IPS DF 4.7 (cell line): ENCODE data around the gene RIC1.
"Not testable (repeated sequence)": the region's sequence is repeated elsewhere in the genome, so short reads cannot be mapped to it uniquely, and the experiment has no call there.

Source experiments
- DNase-seq: peaks from one replicate; pipeline ENCODE4 v3.0.0-alpha.2; 2013; ENCODE audit warnings: low spot score; ENCODE audit errors: extremely low read depth

RIC1 gene

DNA sequence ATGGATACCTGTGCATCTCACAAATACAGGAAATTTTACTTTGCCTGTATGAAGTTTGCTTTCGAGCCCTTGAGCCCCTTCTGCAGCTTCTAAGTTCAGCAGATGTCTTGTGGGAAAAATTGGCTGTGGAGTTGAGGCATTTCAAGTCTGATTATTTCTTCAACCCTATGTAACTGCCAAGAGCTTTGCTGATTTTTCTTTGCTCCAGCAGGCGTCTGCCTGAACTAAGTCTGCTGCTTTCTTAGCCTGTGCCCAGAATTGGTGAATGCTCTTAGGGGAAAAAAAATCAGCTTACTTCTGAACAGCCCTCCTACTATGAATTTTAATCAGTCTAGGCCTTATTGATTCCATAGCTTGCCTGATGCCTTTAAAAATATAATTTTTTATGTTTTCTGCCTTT is 41.2 kb downstream of the RIC1 start:
- no peak for DNase-seq

DNA sequence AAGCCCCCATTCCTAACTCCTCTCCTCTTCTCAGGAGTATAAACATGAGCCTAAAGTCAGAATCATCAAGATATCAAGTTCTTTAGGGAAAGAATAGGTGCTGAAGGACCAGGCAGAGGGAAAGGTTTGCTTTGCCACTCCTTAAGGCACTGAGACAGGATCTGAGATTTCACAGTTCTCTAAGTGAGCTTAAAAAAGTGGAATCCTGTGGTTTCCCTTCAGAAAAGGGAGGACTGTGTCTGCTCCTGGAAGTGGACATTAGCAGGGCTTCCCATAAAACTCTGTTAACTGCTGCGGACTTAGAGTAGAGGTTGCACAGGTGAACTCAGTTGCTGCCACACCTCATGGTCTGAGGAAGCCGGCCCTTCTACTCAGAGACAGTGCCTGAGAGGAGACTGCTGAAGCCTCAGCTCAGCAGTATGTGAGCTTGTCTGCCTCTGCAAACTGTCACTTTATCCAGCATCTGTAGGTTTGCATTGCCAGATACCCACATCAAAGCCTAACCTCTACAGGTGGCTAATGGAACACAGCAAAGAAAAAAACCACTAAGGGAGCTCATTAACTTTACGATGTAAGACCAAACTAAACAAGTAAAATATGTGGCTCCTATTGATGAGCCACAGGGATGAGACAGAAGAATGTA is 42.9 kb downstream of the RIC1 start:
- DNase-seq, result no peak

- DNase-seq, result not testable (repeated sequence)
Observed at GRCh38 chr9:5675046-5675445, 46.1 kb downstream of the RIC1 start.

- DNase-seq, result not testable (repeated sequence)
Observed at GRCh38 chr9:5683591-5683990, 54.7 kb downstream of the RIC1 start.

DNA sequence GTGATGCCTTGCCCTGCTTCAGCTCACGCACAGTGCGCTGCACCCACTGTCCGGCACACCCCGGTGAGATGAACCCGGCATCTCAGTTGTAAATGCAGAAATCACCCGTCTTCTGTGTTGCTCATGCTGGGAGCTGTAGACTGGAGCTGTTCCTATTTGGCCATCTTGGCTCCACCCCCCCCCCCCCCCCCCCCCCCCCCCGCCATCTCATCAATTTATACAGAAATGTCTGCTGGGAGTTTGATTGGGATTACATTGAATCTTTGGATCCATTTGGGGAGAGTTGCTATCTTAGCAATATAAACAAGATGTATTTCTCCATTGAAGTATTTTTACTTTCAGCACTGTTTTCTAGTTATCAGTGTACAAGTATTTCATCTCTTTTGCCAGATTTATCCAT is 55.2 kb downstream of the RIC1 start:
- no peak for DNase-seq

DNA sequence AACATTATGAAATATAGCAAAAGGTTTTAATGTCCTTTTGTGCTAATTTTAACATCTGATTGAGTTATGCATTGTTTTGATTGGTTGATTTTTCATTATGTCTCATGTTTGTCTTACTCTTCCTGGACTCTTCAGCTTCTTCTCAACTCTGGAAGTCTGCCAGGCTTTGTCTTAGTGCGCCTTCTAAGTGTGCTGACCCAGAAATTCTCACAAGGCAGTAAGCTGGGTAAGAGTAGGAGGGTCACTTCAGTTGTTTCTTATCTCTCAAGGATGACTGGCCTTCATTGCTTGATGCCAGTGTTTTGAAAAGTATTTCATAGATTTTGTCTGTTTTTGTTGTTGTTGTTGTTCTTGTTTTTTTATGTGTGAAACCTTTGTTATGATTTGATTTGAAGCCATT is 59.2 kb downstream of the RIC1 start:
- DNase-seq, result no peak

GRCh38 chr9:5690278-5690677 is 61.4 kb downstream of the RIC1 start:
- no peak for DNase-seq

DNA sequence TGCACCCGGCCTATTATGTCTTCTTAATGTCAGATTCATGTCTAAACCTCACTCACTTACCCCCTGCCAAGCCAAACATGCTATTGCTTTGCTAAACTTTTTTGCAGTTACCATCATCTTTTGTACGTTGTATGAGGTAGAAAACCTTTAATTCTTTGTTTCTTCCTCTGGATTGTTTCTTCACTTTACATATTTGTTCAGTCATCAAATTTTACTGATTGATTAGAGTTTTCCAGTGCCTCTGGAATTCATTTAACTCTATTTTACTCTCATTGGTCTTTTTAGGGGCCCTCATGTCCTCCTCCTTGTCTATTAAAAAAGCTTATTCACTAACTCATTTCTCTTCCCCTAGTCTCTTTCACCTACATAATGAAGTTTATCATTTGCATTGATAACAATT is 67.0 kb downstream of the RIC1 start:
- no peak for DNase-seq

DNA sequence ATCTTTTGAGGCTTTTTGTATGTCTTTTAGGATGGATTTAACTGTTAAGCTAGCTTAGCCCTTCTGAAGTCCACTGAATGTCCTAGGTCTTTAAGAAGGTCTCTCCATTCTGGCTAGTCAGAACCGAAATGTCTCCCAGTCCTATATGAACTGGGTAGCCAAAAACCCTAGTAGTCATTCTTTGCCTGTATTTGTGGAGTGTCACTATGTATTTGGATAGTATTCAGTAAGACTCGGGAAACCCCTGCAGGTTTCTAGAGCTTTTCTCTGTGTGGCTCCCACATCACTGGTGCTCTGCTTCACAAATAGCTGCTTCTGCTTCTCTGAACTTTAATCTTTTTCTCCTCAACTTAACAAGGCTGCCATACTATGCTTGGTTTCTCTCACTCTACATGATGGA is 68.0 kb downstream of the RIC1 start:
- DNase-seq, result no peak

DNA sequence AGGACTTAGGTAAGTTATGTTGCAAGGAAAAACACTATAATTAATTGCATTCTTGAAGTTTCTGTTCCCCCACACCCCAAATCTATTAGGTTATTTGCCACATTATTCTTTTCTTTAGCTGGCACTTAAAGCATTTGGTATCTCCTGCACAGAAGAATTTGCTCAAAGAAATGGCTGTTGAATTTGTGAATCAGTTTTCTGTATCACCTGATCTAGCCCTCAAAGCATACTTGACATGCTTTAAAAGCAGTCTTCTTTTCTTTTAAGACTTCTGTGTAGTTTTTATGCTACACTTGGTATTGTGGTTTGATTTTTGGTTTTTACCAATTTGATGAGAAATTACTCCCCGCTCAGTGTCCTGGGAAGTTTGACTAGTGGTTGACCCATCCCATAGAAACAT is 69.1 kb downstream of the RIC1 start:
- DNase-seq, result no peak

DNA sequence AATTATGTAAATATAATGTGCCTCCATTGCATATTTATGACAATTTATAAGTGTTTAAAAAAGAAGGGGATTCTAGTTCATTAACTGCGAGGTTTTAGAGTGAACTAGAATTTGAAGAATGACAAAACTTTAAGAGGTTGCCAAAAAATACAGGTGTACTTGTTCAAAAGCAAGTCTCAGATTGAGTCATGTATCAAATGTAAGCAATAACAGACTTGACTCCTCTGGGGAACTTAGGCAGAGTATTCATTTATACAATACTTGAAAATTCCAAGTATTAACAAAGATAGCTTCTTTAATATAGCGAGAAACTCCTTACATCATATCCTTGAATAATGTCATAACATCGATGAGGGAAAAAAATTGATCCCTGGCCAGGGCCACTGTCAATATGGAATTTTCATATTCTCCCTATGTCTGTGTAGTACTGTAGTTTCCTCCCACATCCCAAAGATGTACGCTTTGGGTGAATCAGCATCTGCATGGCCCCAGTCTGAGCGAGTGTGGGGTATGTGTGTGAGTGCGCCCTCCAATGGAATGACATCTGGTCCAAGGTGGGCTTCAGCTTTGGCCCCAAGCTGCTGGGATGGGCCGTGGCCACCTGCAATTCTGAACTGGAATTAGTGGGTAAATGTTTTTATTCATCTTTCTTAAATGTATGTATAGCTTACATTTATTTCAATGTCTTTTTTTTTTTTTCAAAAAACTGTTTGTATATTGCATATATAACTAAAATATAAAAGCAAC is 70.1 kb downstream of the RIC1 start:
- no peak for DNase-seq

DNA sequence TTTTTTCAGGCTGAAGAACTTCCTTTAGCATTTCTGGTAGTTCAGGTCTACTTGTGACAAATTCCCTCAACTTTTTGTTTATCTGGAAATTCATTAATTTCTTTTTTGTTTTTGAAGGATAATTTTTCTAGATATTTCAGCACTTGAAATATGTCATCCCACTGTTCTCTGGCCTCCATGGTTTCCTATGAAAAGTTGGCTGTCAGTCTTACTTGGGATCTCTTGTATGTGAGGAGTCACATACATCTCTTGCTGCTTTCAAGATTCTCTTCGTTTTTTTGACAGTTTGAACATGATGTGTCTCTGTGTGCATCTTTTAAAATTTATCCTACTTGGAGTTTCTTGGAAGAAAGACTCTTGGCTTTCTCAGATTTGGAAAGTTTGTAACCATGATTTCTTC is 79.5 kb downstream of the RIC1 start:
- no peak for DNase-seq

DNA sequence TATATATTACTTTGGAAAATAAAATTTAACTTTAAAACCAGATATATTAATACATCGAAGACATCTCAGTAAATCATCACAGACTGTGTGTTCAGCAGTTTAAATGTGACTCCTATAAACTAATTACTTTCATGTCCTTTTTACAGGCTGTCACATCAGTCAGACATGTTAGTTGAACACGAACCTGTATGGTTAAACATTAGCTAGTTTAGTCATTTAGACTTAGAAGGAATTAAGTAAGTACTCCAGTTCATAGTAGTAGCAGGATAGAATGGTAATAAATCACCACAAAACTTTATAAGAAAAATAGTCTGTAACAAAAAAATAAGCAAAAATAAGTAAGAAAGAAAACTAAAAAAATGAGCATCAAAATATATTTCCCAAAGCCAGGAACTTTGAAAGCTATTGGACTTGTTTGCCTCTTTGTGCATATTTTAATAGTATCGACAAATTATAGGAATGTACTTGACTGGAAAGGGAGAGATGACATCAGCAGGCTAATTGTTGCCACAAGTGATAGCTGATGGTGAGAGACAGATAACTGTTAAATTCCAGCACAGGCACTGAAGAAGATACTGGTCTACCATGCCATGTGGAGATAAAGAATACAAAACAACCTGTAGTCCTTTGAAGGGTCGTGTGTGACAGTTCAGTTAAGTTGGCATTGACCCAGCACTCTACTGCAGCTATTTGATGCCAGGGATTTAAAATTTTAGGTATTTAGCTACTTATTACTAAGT is 83.9 kb downstream of the RIC1 start:
- DNase-seq, result no peak

DNA sequence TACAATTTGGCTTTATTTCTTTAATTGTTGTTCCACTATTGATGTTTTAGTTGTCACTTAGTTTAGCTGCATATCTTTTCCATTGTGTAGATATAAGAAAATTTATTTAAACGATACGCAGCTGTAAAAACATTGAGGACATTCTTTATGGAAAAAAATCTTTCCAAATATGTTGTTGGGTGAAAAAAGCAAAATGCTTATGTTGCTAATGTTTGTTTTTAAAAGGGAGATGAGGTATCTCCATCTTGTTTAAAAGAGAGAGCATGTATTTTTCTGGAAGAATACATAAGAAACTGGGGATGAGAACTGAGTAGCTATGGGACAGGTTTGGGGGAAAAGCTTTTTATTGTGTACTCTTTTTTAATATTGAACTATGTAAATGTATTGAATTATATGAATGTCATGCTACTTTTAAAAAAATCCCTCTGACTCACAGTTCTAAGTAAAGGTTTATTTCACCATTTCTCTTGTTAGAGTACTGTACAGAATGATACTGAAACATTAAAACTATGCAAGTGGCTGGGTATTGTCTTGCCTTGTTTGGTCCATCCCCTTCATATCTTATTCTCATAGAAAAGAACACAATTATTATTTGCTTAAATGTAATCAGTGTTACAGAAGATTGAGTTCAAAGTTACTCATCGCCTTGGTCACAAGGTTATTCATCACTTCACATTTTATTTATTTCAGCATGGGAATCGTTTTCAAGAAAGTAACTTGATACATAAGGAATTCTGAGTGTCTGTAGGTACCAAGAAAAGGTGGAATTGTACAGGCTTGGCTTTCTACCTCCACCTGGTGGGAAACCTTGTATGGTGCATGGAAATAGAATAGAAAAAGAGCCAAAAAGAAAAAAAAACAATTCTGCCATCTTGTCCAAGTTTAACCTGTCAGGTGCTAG is 85.8 kb downstream of the RIC1 start:
- no peak for DNase-seq

DNA sequence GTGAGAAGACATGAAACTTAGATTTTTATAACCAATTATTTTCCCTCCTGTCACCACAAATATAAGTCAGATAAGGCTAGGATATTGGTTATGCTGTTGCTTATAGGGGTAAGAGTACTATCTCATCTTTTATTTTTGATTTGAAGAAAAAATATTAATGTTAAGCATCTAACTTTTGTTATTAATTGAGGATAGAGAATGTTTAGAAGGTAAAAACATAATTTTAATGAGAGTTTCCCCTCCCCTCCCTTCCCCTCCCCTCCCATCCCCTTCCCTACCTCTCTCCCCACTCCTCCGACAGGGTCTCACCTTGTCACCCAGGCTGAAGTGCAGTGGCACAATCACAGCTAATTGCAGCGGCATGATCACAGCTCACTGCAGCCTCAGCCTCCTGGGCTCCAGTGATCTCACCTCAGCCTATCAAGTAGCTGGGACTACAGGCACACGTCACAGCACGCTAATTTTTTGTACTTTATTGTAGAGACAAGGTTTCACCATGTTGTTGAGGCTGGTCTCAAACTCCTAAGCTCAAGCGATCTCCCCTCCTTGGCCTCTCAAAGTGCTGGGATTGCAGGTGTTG is 86.7 kb downstream of the RIC1 start:
- no peak for DNase-seq

DNA sequence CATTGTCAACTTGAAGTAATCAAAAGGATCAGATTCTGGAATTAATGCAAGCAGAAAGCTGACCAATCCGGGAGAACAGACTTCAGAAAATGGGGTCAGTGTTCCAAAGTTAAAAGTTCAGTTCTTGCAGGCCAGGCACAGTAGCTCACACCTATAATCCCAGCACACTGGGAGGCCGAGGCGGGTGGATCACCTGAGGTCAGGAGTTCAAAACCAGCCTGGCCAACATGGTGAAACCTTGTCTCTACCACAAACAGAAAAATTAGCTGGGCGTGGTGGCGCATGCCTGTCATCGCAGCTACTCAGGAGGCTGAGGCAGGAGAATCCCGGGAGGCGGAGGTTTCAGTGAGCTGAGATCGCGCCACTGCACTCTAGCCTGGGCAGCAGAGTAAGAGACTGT is 88.5 kb downstream of the RIC1 start:
- DNase-seq, result not testable (repeated sequence)

DNA sequence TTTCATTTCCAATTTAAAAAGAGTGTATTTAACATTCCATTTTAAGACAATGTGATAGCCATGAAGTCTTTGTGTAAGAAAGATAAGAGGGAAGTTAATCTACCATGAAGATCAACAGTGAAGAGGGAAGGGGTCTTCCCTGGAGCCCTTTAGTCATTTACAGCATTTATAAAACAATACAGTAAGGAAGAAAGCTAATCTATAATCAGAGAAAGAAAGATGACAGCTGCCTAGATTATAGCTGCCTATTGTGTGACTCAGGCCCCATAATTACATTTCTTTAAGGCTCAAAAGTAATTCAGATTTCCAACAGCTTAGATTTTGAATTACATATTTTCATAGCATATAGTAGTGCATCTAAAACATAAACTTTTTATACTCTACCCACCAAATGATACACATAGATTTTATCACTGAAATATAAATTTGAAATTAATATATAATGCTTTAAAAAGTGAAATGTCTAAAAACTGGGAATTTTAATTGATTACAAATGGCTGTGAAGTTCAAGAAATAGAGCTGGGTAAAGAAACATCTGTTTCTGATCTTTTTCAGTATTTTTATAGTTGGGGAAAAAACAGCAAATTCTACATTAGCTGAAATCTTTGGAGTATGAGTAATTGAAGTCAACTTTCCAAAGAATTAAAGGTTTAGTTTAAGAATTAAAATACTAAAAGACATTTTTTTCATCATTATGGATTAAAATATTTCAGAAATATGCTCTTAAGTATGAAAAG is 89.6 kb downstream of the RIC1 start:
- no peak for DNase-seq

DNA sequence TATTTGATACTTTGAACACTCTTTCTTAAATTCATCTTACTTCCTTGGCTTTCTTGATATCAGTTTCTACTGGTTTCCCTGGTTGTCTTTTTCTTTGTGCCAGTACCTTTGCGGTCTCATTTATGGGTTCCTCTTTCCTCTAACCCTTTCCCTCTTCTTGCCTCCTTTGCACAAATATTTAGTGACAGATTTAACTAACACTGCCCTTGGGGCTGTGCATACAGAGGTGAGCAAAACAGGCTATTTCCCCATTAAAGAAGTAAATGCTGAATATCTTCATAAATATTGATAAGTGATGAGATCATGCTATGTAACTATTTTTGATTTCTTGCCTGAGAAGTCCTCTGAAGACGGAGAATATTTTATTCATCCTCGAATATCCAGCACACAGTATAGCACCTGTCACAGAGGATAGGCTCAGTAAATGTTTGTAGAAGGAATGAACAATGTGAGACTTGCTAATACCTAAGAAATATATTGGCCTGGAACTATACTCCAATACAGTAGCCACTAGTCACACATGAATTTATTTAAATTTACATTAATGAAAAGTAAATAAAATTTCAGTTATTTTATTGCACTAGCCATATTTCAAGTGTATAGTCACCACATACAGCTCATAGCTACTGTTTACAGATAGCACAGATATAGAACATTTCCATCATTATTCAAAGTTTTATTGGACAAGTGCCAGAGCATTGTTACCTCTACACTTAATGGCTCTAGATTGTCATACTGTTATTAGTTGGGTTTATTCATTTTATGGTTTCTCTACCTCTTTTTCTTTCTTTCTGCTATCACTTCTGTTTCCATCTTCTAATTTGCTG is 90.4 kb downstream of the RIC1 start:
- DNase-seq, result no peak

DNA sequence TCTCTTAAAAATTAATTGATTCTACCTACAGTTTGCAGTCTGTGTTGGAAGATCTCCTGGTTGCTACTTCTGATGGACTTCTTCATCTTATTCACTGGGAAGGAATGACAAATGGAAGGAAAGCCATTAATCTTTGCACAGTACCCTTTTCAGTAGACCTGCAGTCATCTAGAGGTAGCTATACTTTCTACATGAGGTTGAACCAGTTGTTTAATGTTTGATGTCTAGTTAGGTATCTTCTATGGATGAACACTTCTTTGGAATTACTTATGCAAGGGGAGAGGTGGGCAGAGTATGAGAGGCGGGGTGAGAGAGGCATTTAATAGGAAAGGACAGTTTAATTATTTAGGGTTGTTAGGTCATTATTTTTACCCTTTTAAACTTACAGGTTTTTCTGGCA is 91.2 kb downstream of the RIC1 start:
- DNase-seq, result no peak
